Gastrocnemius medialis (tissue), 4 donors: ENCODE results near the gene ZNF853.

ENCODE experiments used
- POLR2A ChIP-seq, 2 donors: fragments of 450-650 bp; IDR thresholded peaks; one replicate each; pipeline ENCODE4 v1.6.1; 2017; ENCODE audit warnings: antibody characterized with exemption in 2 of 2, mild to moderate bottlenecking in 2 of 2, moderate library complexity in 2 of 2
- TF ChIP-seq, protein P1 (sequence below), 5 experiments: fragments of 450-650 bp in 3 of 5; fragments of 200-600 bp in 2 of 5; sonication (generic) in 2 of 5; IDR thresholded peaks in 4 of 5; conservative IDR thresholded peaks in 1 of 5; 1 replicate in 4 of 5; 2 replicates in 1 of 5; pipeline ENCODE4 v1.5.1; 2016 to 2019; ENCODE audit warnings: antibody characterized with exemption in 5 of 5, mild to moderate bottlenecking in 3 of 5, moderate library complexity in 3 of 5

GRCh38 chr7:6636741-6637543 is 21.5 kb downstream of the ZNF853 start, which contains the start of gene ZNF316:
- TF ChIP-seq, protein P1, sequence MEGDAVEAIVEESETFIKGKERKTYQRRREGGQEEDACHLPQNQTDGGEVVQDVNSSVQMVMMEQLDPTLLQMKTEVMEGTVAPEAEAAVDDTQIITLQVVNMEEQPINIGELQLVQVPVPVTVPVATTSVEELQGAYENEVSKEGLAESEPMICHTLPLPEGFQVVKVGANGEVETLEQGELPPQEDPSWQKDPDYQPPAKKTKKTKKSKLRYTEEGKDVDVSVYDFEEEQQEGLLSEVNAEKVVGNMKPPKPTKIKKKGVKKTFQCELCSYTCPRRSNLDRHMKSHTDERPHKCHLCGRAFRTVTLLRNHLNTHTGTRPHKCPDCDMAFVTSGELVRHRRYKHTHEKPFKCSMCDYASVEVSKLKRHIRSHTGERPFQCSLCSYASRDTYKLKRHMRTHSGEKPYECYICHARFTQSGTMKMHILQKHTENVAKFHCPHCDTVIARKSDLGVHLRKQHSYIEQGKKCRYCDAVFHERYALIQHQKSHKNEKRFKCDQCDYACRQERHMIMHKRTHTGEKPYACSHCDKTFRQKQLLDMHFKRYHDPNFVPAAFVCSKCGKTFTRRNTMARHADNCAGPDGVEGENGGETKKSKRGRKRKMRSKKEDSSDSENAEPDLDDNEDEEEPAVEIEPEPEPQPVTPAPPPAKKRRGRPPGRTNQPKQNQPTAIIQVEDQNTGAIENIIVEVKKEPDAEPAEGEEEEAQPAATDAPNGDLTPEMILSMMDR (IDR thresholded peaks at IDR 0.05 in 4 of 5, conservative IDR thresholded peaks at IDR 0.05 in 1 of 5) = no peak
- peak; percentile 59 to 70 for TF ChIP-seq POLR2A (IDR thresholded peaks at IDR 0.05)
